Raji (cell line): Measurements from ENCODE around the gene EEF1AKMT2.

Experiments used
- POLR2A ChIP-seq: IDR thresholded peaks from 2 replicates; pipeline ENCODE4 v1.6.1; 2011; ENCODE audit warnings: low read depth, low read length, control low read depth; ENCODE audit not compliant: insufficient read depth

EEF1AKMT2 gene

GRCh38 chr10:124717911-124718741 lies 73.6 kb downstream of the EEF1AKMT2 start:
- TF ChIP-seq POLR2A, result no peak

DNA sequence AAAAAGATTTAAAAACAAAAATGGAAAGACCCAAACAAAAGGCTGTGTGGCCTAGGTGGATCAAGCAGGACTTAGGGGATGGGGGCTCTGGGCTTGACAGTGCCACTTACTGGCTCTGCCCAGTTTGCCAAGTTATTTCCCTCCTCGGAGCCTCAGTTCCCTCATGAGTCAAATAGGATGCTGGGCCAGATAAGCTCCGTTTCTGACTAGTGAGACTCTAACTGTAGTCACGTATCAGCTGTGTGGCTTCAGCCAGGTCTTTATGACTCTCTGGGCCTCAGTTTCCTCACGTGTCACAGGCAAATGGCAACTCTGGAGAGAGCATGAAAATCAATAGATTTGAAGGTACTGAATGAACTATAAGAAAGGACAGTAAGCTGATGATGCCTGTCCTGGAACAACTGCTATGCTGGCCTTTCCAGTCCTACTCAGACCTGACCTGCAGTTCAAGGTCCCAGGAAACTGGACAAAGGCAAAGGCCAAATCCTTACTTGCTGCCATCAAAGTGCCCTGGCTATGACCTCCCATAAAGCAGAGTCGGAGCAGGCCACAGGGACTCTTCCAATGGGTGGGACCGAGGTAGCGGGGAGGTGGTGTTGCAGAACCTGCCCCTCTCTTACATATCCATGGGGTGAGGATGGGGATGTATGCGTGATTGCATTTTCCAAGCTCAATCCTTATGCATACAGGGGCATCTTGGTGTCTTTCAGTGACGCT lies 74.5 kb downstream of the EEF1AKMT2 start:
- TF ChIP-seq POLR2A, result no peak

- TF ChIP-seq POLR2A, result no peak
Measured at GRCh38 chr10:124716369-124716768, 75.3 kb downstream of the EEF1AKMT2 start.

- no peak for TF ChIP-seq POLR2A
Measured at GRCh38 chr10:124715439-124715838, 76.2 kb downstream of the EEF1AKMT2 start.

- TF ChIP-seq POLR2A, result no peak
Measured at GRCh38 chr10:124713679-124714255, 77.9 kb downstream of the EEF1AKMT2 start.

- no peak for TF ChIP-seq POLR2A
Measured at GRCh38 chr10:124712704-124713407, 78.8 kb downstream of the EEF1AKMT2 start.

GRCh38 chr10:124711145-124711544 lies 80.5 kb downstream of the EEF1AKMT2 start:
- no peak for TF ChIP-seq POLR2A

- no peak for TF ChIP-seq POLR2A
Measured at GRCh38 chr10:124710266-124710881, 81.3 kb downstream of the EEF1AKMT2 start.

DNA sequence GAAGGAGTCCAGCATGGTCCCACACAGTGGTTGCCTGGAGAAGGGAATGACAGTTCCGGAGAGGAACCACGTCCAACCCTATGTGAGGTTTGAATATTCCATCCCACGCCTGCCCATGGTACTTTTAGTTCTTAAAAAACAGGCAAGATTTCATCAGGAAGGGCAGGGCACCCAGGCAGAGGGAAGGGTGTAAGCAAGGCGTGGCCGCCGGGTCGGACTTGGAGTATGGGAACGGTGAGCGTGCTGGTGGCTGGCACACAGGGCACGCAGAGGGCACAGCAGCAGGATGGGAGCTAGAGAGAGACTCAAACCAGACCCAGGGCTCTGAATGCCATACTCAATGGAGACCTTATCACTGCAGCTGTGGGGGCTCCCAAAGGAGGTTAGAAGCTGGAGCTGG lies 81.8 kb downstream of the EEF1AKMT2 start:
- TF ChIP-seq POLR2A, result no peak

DNA sequence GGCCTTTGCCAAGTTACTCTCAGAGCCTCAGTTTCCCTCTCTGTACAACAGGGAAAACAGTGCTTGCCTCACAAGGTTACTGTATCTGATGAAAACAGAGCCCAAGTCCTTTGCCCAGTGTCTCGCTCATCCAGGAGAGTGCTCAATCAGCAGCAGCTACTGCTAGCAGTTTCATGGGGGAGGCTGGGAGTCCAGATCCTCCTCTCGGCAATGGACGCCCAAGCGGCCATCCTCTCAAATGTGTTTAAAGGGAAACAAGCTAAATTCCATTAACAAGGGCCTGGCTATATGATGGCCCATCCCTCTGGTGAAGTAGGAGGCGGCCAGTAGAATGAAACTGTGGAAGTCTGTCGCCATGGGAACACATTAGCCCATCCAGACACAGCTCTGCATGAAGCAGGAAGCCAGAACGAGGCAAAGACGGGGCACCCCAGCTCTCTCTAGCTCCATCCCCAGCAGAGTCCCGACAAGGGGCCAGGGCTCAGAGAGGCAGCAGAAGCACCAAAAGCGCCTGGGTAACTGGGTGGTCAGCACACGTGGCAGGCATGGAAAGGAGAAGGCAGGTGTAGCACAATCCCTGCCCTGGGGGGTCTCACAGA lies 82.7 kb downstream of the EEF1AKMT2 start:
- no peak for TF ChIP-seq POLR2A

- TF ChIP-seq POLR2A, result no peak
Measured at GRCh38 chr10:124708246-124708779, 83.4 kb downstream of the EEF1AKMT2 start.
